ENCODE data around the gene AGPAT3.

GRCh38 chr21:43815991-43816390 lies 49.0 kb upstream of the AGPAT3 start:
- TF ChIP-seq CTCF (IDR thresholded peaks at IDR 0.05) (no peak), POLR2A (IDR thresholded peaks at IDR 0.05) (no peak)

Data from prostate gland (tissue), 2 donors.